Esophagus muscularis mucosa (tissue), 4 donors: ENCODE measurements around the gene TAF10.

Experiments
- CTCF ChIP-seq, 3 experiments: fragments of 200-600 bp in 2 of 3; fragments of 450-650 bp in 1 of 3; sonication (generic) in 2 of 3; IDR thresholded peaks; one replicate each; pipeline ENCODE4 v1.5.1; 2017 to 2019; ENCODE audit warnings: antibody characterized with exemption in 3 of 3, mild to moderate bottlenecking in 2 of 3, moderate library complexity in 1 of 3
- EP300 ChIP-seq: sonication (generic); formaldehyde crosslinking; IDR thresholded peaks from one replicate; pipeline ENCODE4 v1.6.1; 2017; ENCODE audit warnings: antibody characterized with exemption
- POLR2A ChIP-seq: fragments of 450-650 bp; IDR thresholded peaks from one replicate; pipeline ENCODE4 v1.6.1; 2017; ENCODE audit warnings: antibody characterized with exemption, moderate library complexity, mild to moderate bottlenecking, low read depth

- TF ChIP-seq CTCF (IDR thresholded peaks at IDR 0.05), result no peak
- no peak for TF ChIP-seq POLR2A
- TF ChIP-seq EP300, result no peak
Measured at GRCh38 chr11:6611092-6611962, 689 bp downstream of the TAF10 start.
